ENCODE results near the gene MXD1. TPM values are rescaled to one million over a fixed set of nuclear protein-coding genes. Genes with fewer than 3 reads are reported as not detected.

Gene MXD1
- total and polyA plus RNA-seq, 4 donors: 1.4 to 8.5 (median 5.8) TPM

DNA sequence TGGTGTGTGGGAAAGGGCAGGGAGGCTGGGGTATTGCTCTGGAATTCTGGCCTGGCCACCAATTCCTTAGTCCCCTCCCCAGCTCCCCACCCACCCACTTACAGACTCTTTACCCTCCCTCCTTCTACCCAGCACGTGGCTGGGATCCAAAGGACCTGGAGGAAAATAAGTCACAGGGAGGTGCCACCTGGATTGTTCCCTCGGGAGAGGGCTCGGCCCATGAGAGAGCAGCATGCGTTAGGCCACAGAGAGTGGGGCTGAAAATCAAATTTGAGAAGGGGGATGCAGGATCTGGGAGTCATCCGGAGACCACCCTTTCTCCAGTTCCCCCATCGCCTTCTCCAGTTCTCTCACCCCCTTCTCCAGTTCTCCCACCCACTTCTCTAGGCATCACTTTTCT lies 43.6 kb downstream of the MXD1 start:
- H3K4me3 ChIP-seq (ENCODE audit: low read depth in 1 of 3, low read length in 3 of 3): no peak overlapping the region
- no peaks in the 10 kb centered on the region for H3K36me3 ChIP-seq (ENCODE audit: control insufficient read depth in 4 of 4, insufficient read depth in 3 of 4, low read depth in 1 of 4, low read length in 3 of 4)
- H3K27me3 ChIP-seq (ENCODE audit: control insufficient read depth in 4 of 4, insufficient read depth in 4 of 4, low read length in 3 of 4): no peaks in the 10 kb centered on the region
- H3K27ac ChIP-seq (ENCODE audit: low read depth in 1 of 2, low read length in 2 of 2): no peak overlapping the region
- 82% methylated on average over 6 of the region's 6 CpGs for WGBS
- H3K9me3 ChIP-seq (ENCODE audit: control insufficient read depth in 4 of 4, low read length in 3 of 4): no peaks in the 10 kb centered on the region
- no peak for TF ChIP-seq HNF4G (IDR thresholded peaks at IDR 0.05)
- no peak for TF ChIP-seq GABPA (IDR thresholded peaks at IDR 0.05 in 1 of 2, conservative IDR thresholded peaks at IDR 0.05 in 1 of 2)
- no peak for TF ChIP-seq FOXA1 (IDR thresholded peaks at IDR 0.05)
- TF ChIP-seq, protein P1, sequence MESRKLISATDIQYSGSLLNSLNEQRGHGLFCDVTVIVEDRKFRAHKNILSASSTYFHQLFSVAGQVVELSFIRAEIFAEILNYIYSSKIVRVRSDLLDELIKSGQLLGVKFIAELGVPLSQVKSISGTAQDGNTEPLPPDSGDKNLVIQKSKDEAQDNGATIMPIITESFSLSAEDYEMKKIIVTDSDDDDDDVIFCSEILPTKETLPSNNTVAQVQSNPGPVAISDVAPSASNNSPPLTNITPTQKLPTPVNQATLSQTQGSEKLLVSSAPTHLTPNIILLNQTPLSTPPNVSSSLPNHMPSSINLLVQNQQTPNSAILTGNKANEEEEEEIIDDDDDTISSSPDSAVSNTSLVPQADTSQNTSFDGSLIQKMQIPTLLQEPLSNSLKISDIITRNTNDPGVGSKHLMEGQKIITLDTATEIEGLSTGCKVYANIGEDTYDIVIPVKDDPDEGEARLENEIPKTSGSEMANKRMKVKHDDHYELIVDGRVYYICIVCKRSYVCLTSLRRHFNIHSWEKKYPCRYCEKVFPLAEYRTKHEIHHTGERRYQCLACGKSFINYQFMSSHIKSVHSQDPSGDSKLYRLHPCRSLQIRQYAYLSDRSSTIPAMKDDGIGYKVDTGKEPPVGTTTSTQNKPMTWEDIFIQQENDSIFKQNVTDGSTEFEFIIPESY (IDR thresholded peaks at IDR 0.05): no peak
- no peak for TF ChIP-seq NR2F2 (IDR thresholded peaks at IDR 0.05)
- TF ChIP-seq, protein P2, sequence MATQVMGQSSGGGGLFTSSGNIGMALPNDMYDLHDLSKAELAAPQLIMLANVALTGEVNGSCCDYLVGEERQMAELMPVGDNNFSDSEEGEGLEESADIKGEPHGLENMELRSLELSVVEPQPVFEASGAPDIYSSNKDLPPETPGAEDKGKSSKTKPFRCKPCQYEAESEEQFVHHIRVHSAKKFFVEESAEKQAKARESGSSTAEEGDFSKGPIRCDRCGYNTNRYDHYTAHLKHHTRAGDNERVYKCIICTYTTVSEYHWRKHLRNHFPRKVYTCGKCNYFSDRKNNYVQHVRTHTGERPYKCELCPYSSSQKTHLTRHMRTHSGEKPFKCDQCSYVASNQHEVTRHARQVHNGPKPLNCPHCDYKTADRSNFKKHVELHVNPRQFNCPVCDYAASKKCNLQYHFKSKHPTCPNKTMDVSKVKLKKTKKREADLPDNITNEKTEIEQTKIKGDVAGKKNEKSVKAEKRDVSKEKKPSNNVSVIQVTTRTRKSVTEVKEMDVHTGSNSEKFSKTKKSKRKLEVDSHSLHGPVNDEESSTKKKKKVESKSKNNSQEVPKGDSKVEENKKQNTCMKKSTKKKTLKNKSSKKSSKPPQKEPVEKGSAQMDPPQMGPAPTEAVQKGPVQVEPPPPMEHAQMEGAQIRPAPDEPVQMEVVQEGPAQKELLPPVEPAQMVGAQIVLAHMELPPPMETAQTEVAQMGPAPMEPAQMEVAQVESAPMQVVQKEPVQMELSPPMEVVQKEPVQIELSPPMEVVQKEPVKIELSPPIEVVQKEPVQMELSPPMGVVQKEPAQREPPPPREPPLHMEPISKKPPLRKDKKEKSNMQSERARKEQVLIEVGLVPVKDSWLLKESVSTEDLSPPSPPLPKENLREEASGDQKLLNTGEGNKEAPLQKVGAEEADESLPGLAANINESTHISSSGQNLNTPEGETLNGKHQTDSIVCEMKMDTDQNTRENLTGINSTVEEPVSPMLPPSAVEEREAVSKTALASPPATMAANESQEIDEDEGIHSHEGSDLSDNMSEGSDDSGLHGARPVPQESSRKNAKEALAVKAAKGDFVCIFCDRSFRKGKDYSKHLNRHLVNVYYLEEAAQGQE (IDR thresholded peaks at IDR 0.05): no peak
- no peak for TF ChIP-seq RAD21 (IDR thresholded peaks at IDR 0.05)
- TF ChIP-seq, protein P3, sequence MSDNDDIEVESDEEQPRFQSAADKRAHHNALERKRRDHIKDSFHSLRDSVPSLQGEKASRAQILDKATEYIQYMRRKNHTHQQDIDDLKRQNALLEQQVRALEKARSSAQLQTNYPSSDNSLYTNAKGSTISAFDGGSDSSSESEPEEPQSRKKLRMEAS (IDR thresholded peaks at IDR 0.05): no peak
- no peak for TF ChIP-seq HNF4A (conservative IDR thresholded peaks at IDR 0.05)
- TF ChIP-seq, protein P4, sequence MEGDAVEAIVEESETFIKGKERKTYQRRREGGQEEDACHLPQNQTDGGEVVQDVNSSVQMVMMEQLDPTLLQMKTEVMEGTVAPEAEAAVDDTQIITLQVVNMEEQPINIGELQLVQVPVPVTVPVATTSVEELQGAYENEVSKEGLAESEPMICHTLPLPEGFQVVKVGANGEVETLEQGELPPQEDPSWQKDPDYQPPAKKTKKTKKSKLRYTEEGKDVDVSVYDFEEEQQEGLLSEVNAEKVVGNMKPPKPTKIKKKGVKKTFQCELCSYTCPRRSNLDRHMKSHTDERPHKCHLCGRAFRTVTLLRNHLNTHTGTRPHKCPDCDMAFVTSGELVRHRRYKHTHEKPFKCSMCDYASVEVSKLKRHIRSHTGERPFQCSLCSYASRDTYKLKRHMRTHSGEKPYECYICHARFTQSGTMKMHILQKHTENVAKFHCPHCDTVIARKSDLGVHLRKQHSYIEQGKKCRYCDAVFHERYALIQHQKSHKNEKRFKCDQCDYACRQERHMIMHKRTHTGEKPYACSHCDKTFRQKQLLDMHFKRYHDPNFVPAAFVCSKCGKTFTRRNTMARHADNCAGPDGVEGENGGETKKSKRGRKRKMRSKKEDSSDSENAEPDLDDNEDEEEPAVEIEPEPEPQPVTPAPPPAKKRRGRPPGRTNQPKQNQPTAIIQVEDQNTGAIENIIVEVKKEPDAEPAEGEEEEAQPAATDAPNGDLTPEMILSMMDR (IDR thresholded peaks at IDR 0.05; ENCODE audit: low read depth, low read length, missing input control): no peak
- no peak for TF ChIP-seq RXRA (IDR thresholded peaks at IDR 0.05)
- TF ChIP-seq YY1 (IDR thresholded peaks at IDR 0.05): no peak
- no peak for TF ChIP-seq TAF1 (conservative IDR thresholded peaks at IDR 0.05)
- TF ChIP-seq JUND (IDR thresholded peaks at IDR 0.05): no peak
- no peak for TF ChIP-seq FOXA2 (IDR thresholded peaks at IDR 0.05)
- TF ChIP-seq SP1 (IDR thresholded peaks at IDR 0.05): no peak
- TF ChIP-seq, protein P5, sequence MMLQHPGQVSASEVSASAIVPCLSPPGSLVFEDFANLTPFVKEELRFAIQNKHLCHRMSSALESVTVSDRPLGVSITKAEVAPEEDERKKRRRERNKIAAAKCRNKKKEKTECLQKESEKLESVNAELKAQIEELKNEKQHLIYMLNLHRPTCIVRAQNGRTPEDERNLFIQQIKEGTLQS (IDR thresholded peaks at IDR 0.05): no peak
- no peak for TF ChIP-seq EGR1 (IDR thresholded peaks at IDR 0.05; ENCODE audit: low read depth in 2 of 2)
- no peak for DNase-seq (ENCODE audit: low spot score)
- H3K4me1 ChIP-seq (ENCODE audit: control insufficient read depth in 4 of 4, insufficient read depth in 4 of 4, low read length in 3 of 4): no peaks in the 10 kb centered on the region
- no peak overlapping the region for H3K9ac ChIP-seq (ENCODE audit: low read depth in 1 of 2, low read length in 2 of 2)

All from liver (tissue), 9 donors.